Glomerular visceral epithelial cell (primary cell): ENCODE results near the gene FRG1.
"Not testable (repeated sequence)": the region's sequence is repeated elsewhere in the genome, so short reads cannot be mapped to it uniquely, and the experiment has no call there.

Experiments
- DNase-seq: peaks from one replicate; pipeline ENCODE4 v3.0.0-alpha.2; 2016; ENCODE audit errors: extremely low spot score

Gene FRG1

DNA sequence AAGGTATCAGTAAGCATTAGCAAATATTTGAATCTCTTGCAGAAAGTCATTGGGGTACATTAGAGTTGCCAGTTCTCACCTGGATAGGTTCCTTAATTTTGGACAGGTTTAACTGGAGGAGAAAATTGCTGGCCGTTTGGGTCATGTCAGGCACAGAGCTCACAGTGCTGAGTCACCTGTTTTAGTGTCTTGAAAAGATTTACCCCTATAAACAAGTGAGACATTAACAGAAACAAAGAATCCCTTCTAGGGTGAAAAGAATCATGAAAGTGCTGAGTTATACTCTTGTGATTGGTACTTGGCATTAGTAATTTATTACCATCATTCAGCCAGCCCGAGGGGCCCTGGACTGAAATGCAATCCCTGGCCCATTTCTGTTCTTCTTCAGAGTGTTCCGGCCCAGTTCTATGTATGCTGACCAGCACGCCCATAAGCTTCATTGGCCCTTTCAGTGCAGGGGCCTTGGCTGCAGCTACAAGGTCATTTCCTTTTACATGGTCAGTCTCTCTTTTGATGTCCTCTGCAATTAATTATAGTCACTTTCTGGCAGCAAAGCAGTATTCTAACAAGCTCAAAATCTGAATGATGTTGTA, 45.1 kb downstream of the FRG1 start:
- not testable (repeated sequence) for DNase-seq

DNA sequence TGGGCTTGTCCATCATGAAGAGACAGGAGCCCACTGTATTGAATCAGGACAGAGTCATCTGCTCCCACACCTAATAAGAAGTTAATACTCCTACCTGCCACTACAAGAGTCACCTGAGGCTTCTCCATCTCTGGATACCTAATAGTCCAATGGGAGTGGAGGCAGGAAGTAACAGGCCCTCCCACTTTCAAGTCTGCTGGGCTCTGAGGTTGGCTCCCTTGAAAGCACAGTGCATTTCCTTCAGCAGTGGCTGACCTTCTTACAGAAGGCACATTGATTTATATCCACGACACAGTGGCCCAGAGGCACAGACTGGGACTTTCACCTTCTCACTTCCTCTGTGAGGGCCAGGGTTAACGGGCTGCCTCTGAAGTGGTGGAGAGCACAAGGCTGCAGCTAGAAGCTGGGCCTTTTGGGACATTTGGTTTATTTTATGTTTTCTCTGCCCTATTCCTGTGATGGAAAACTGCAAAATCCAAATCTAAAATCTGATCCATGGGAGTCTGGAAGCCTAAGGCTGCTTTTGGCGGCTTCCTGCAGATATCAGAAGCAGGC, 48.3 kb downstream of the FRG1 start:
- DNase-seq, result no peak

DNA sequence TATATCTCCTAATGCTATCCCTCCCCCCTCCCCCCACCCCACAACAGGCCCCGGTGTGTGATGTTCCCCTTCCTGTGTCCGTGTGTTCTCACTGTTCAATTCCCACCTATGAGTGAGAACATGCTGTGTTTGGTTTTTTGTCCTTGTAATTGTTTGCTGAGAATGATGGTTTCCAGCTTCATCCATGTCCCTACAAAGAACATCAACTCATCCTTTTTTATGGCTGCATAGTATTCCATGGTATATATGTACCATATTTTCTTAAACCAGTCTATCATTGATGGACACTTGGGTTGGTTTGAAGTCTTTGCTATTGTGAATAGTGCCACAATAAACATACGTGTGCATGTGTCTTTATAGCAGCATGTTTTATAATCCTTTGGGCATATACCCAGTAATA, 49.3 kb downstream of the FRG1 start:
- DNase-seq, result not testable (repeated sequence)
